NCI-H2029 (cell line): ENCODE data around the gene SPSB3.
"Not testable (repeated sequence)": the region's sequence is repeated elsewhere in the genome, so short reads cannot be mapped to it uniquely, and the experiment has no call there.

Source experiments
- DNase-seq: peaks from one replicate; lab custom pipeline; 2025; lab: John Stamatoyannopoulos, UW

Gene SPSB3

DNA sequence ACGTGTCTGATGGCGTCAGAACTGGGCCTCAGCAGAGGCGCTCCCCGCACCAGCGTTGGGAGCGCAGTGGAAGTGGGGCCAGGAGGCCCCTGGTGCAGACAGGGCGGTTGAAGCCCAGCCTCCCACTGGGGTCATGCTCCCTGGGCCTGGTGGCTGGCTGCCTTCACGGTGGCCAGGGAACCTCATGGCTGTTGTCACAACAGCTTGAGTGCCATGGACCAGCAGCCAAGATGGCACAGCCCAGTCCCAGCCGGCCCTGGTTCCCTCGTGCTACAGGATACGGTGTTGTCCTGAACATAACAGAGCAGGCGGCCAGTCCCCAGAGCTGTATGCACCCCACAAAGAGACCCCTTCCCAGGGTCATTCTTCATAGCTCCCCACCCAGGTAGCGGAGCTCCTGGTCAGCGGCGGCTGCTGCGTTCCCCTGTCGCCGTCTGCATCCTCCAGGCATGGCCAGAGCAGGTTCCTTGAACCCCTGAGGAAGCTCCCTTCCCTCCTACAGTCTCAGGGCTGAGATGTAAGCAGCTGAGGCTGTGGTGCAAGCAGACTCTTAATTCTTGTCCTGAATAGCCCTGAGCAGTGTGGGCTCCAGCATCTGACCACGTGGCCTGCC, 40.7 kb downstream of the SPSB3 start:
- DNase-seq: no peak

DNA sequence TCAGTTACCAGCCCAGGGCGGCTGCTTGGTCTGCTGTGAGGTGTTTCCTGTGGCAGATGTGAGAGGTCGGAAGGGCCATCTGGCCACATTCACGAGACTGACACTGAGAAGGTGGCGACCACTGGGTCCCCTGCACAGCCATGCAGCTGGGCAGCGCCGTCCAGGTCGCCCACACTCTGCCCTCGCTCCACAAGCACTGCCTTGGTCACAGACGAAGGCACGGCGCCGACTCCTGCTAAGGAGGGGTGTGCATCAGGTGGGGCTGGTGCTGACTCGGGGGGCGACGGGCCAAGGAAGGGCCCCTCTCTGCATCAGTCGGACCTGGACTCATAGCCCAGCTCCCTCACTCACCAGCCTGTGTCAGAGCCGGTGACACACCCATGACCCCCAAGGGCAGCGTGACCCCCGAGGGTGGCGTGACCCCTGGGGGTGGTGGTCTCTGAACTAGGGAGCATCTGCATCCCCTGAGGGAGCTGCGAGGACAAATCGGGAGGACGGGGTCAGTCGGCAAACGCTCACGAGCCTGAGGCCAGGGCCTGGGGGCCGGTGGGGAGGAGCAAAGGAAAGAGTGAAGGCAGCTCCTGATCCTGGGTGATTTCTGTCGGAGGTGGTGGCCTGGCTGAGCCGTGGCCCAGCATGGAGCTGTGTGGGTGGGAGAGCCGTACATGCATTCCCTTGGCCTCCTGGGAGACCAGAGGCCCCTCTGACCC, 41.4 kb downstream of the SPSB3 start:
- no peak for DNase-seq

GRCh38 chr16:1740234-1740633, 42.1 kb downstream of the SPSB3 start:
- no peak for DNase-seq

- DNase-seq: no peak
These were observed 47.6 kb downstream of the SPSB3 start for GRCh38 chr16:1734816-1735215.

DNA sequence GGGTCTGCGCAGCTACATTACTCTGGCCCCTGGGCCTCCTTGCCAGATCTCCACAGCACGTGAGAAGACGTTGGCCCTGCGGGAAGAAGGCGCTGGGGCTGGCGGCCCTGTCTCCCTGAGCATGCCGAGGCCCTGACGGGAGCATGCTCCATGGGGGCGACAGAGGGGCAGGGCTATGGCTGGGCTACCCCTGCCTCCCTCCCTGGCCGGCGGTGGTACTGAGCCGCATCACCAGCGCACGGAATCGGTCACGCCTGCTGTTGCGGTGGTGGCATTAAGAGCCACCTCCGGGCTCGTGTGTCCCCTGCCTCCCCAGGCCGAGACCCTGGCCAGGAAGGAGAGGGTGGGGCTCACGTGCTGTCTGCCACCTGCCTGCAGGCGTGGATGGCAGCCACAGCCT, 48.2 kb downstream of the SPSB3 start:
- no peak for DNase-seq

- not testable (repeated sequence) for DNase-seq
These were observed 49.8 kb downstream of the SPSB3 start for GRCh38 chr16:1732551-1732987.

DNA sequence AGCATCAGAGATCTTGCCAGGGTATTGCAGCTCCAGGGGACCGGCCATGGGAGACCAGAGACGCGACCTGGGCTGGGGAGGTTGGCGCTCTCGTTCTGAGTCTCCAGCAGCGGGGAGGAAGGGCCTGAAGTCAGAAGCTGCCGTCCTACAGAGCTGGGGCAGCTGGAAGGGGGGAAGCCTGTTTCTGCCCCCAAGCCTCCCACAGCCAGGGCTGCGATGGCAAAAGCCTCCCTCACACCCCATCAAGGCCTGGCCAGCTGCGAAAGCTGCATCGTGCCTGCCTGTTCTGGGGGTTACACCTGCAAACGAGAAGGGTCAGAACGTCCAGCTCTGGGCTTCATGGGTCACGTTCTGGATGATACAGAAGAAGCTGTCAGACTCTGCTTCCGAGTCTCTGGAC, 50.3 kb downstream of the SPSB3 start:
- DNase-seq: no peak

DNA sequence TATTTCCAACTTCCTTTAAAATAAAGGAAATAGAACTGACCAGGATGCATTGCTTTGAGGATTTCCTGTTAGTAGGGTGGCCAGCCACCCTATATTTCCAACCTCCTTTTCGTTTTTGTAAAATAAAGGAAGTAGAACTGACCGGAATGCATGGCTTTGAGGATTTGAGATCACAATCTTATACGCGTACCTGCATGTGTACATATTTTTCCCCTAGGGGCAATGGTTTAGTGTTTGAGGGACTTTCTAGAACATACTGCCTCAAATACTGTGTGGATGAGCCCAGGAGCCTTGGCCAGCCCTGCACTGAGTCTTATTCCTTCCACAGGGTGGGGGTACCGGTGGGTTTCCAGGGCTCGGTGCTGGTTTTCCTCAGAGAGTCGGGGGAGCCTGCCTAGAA, 50.8 kb downstream of the SPSB3 start:
- no peak for DNase-seq

GRCh38 chr16:1731073-1731472, 51.3 kb downstream of the SPSB3 start:
- DNase-seq: no peak

DNA sequence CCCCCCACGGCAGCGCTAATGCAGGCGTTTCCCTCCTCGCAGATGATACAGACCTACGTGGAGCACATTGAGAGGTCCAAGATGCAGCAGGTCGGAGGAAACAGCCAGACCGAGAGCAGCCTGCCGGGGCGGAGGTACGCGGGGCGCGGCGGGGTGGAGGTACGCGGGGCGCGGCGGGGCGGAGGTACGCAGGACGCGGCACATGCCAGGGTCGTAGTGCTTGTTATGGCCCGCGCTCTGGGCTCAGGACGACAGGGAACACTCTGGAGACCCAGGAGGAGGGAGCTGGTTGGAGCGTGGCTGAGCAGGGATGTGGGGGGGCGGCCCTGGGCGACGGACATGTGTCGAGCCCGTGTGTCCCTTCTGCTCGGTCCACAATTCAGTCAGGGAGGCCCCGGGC, 52.9 kb downstream of the SPSB3 start:
- no peak for DNase-seq

- no peak for DNase-seq
These were observed 53.3 kb downstream of the SPSB3 start for GRCh38 chr16:1729026-1729425.

GRCh38 chr16:1727651-1728624, 54.4 kb downstream of the SPSB3 start:
- no peak for DNase-seq
